GM23248 (cell line): ENCODE results near the gene CALHM3.

ENCODE experiments used
- EZH2 ChIP-seq: fragments of 200-600 bp; sonication (generic); IDR thresholded peaks from 2 replicates; pipeline ENCODE4 v1.6.1; 2018; ENCODE audit warnings: antibody characterized with exemption, mild to moderate bottlenecking; ENCODE audit not compliant: insufficient read depth, poor library complexity, severe bottlenecking
- EZH2phosphoT487 ChIP-seq: fragments of 200-600 bp; sonication (generic); IDR thresholded peaks from 2 replicates; pipeline ENCODE4 v1.6.1; 2018; ENCODE audit warnings: antibody characterized with exemption, moderate library complexity, mild to moderate bottlenecking, low read depth; ENCODE audit not compliant: insufficient read depth

DNA sequence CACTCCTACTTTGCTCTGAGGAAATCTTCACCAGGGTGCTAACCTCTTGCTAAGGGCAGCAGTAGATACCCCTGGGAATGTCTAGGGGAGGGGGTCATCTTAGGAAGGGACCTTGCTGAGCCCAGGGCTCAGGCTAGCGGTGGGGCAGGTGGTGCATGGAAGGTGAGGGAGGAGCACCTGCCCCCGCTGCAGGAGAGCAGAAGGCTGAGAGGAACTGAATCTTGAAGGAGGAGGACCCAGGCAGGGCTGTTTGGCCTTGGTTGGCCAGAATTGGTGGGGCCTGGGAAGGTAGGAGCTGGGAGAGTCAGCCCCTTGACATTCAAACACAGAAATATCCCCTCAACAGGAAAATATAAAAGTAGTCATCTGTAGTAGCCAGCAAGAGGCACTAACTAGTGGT is 7.0 kb downstream of the CALHM3 start:
- TF ChIP-seq EZH2 = no peak
- TF ChIP-seq EZH2phosphoT487 = no peak
